Measurements from ENCODE around the gene PCSK9. TPM values are rescaled to one million over a fixed set of nuclear protein-coding genes. Genes with fewer than 3 reads are reported as not detected.

Gene PCSK9
- total RNA-seq, 1 experiment from 2014 or later: 0.26 TPM

DNA sequence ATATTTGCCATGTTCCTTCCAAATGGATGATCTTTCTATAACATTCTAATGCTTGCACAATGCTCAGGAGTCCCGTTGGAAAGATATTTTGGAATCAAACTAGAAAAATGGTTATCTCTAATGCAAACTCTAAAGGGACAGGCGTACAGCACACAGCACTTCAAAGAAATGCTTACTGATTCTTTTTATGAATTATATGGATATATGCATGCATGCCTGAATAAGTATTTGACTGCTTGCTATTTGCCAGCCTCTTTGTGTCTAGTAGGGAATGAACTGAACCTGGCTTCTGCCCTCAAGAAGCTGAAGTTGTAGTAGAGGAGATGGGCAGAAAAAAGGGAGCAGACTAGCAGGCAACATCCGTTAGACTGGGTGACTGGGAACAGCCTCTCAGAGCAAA, 48.1 kb downstream of the PCSK9 start:
- DNase-seq (ENCODE audit: low read depth, low spot score) (no peak), ATAC-seq (no peak)
- Histone ChIP-seq H3K9me3 (ENCODE audit: control insufficient read depth, insufficient read depth, low read depth, low read length) (no peaks in the 10 kb centered on the region), H3K4me1 (ENCODE audit: control insufficient read depth, insufficient read depth, low read length) (no peaks in the 10 kb centered on the region), H3K27me3 (ENCODE audit: control insufficient read depth, insufficient read depth, low read length) (no peaks in the 10 kb centered on the region), H3K27ac (ENCODE audit: low read length) (no peak overlapping the region), H3K4me3 (ENCODE audit: low read depth in 2 of 2, low read length in 2 of 2) (no peak overlapping the region), H3K36me3 (ENCODE audit: control insufficient read depth, insufficient read depth, low read length) (peaks cover 65% of the 10 kb centered on the region)
- BruUV-seq (replicated peaks): no TSS peak
- TF ChIP-seq REST (IDR thresholded peaks at IDR 0.05; ENCODE audit: insufficient read depth in 1 of 2, low read depth in 2 of 2, low read length in 1 of 2): no peak
- no peak for TF ChIP-seq TCF7L2 (IDR thresholded peaks at IDR 0.05; ENCODE audit: low read depth, low read length)
- TF ChIP-seq SIN3A (IDR thresholded peaks at IDR 0.05; ENCODE audit: borderline replicate concordance, insufficient read depth, low read depth, low read length): no peak
- TF ChIP-seq POLR2AphosphoS5 (IDR thresholded peaks at IDR 0.05; ENCODE audit: low read depth, low read length): no peak
- TF ChIP-seq, protein P1, sequence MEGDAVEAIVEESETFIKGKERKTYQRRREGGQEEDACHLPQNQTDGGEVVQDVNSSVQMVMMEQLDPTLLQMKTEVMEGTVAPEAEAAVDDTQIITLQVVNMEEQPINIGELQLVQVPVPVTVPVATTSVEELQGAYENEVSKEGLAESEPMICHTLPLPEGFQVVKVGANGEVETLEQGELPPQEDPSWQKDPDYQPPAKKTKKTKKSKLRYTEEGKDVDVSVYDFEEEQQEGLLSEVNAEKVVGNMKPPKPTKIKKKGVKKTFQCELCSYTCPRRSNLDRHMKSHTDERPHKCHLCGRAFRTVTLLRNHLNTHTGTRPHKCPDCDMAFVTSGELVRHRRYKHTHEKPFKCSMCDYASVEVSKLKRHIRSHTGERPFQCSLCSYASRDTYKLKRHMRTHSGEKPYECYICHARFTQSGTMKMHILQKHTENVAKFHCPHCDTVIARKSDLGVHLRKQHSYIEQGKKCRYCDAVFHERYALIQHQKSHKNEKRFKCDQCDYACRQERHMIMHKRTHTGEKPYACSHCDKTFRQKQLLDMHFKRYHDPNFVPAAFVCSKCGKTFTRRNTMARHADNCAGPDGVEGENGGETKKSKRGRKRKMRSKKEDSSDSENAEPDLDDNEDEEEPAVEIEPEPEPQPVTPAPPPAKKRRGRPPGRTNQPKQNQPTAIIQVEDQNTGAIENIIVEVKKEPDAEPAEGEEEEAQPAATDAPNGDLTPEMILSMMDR (IDR thresholded peaks at IDR 0.05): no peak
- in situ Hi-C loops (cut with HindIII; ENCODE audit: low pct_unique_long_range_greater_than_20kb, low sequenced_read_pairs): no loop called here
- ChIA-PET CTCF (no interaction called here), POLR2A (no interaction called here)
- intact Hi-C loops (cut with micrococcal nuclease; ENCODE audit: unreplicated experiment): no loop called here

- no TSS peak for BruUV-seq (replicated peaks)
- H3K4me3 ChIP-seq (ENCODE audit: low read depth in 2 of 2, low read length in 2 of 2): no peak overlapping the region
- H3K36me3 ChIP-seq (ENCODE audit: control insufficient read depth, insufficient read depth, low read length): peaks cover 67% of the 10 kb centered on the region
- no peaks in the 10 kb centered on the region for H3K9me3 ChIP-seq (ENCODE audit: control insufficient read depth, insufficient read depth, low read depth, low read length)
- no peak overlapping the region for H3K27ac ChIP-seq (ENCODE audit: low read length)
- in situ Hi-C loops (cut with HindIII; ENCODE audit: low pct_unique_long_range_greater_than_20kb, low sequenced_read_pairs) (no loop called here), intact Hi-C loops (cut with micrococcal nuclease; ENCODE audit: unreplicated experiment) (no loop called here)
- TF ChIP-seq REST (IDR thresholded peaks at IDR 0.05; ENCODE audit: insufficient read depth in 1 of 2, low read depth in 2 of 2, low read length in 1 of 2) (no peak), POLR2AphosphoS5 (IDR thresholded peaks at IDR 0.05; ENCODE audit: low read depth, low read length) (no peak), TCF7L2 (IDR thresholded peaks at IDR 0.05; ENCODE audit: low read depth, low read length) (no peak), SIN3A (IDR thresholded peaks at IDR 0.05; ENCODE audit: borderline replicate concordance, insufficient read depth, low read depth, low read length) (no peak)
- TF ChIP-seq, protein P1 (IDR thresholded peaks at IDR 0.05): no peak
- DNase-seq (ENCODE audit: low read depth, low spot score): no peak
- no peak for ATAC-seq
- no peaks in the 10 kb centered on the region for H3K27me3 ChIP-seq (ENCODE audit: control insufficient read depth, insufficient read depth, low read length)
- no peaks in the 10 kb centered on the region for H3K4me1 ChIP-seq (ENCODE audit: control insufficient read depth, insufficient read depth, low read length)
- ChIA-PET CTCF (no interaction called here), POLR2A (no interaction called here)
Measured at GRCh38 chr1:55088413-55088812, 49.1 kb downstream of the PCSK9 start.

Measured in Panc1 (cell line).